HUES48 (cell line): ENCODE data around the gene PRRX2.

Experiments
- H3K27ac ChIP-seq: one replicate; pipeline ENCODE4 v1.7.0; 2013; ENCODE audit warnings: low read depth, low read length, inconsistent platforms
- H3K27me3 ChIP-seq: 2 replicates; pipeline ENCODE4 v1.6.1; 2013; ENCODE audit warnings: mild to moderate bottlenecking, low read length; ENCODE audit not compliant: control insufficient read depth, insufficient read depth
- H3K36me3 ChIP-seq: 2 replicates; pipeline ENCODE4 v1.6.1; 2013; ENCODE audit warnings: low read length; ENCODE audit not compliant: control insufficient read depth, insufficient read depth
- H3K4me1 ChIP-seq: 2 replicates; pipeline ENCODE4 v1.6.1; 2013; ENCODE audit warnings: mild to moderate bottlenecking, low read length; ENCODE audit not compliant: control insufficient read depth, insufficient read depth
- H3K4me3 ChIP-seq: 2 replicates; pipeline ENCODE4 v1.5.1; 2013; ENCODE audit warnings: mild to moderate bottlenecking, low read depth, low read length
- H3K9ac ChIP-seq: 2 replicates; pipeline ENCODE4 v1.6.1; 2013; ENCODE audit warnings: mild to moderate bottlenecking, low read depth, low read length, moderate library complexity
- H3K9me3 ChIP-seq: 2 replicates; pipeline ENCODE4 v1.6.1; 2013; ENCODE audit warnings: low read length; ENCODE audit not compliant: control insufficient read depth, insufficient read depth

The PRRX2 gene

DNA sequence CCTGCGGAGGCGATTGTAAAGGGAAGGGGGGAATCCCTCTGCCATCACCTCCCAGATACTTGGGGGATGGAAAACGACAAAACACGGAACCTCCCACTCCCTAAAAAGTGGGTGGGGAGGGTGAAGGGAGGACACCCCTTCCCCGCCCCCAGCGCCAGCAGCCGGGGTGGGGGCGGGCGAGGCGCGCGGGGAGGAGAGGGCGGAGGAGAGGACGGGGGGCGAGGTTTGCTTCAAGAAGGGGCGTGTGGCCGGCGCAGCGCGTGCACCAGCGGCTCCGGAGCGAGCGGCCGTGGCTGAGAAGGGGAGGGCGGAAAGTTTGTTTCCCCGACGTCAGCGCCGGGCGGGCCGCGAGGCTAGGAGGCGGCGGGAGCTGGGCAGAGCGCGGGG is at the start of gene PRRX2:
TSS of gene PRRX2 (plus strand) at position 259 of the 387 bp plus-strand sequence. CDS start 221 bp downstream, outside the sequence.
- peaks cover 7% of the 10 kb centered on the region; the same call in 1 of the 2 replicates for H3K4me1 ChIP-seq
- H3K9ac ChIP-seq: no peak within 1 kb of the TSS
- H3K4me3 ChIP-seq: peak within 1 kb of the TSS; percentile 61
- H3K36me3 ChIP-seq: no peaks in the 10 kb centered on the region
- H3K9me3 ChIP-seq: no peaks in the 10 kb centered on the region
- H3K27ac ChIP-seq: no peak within 1 kb of the TSS
- H3K27me3 ChIP-seq: peaks cover 21% of the 10 kb centered on the region

DNA sequence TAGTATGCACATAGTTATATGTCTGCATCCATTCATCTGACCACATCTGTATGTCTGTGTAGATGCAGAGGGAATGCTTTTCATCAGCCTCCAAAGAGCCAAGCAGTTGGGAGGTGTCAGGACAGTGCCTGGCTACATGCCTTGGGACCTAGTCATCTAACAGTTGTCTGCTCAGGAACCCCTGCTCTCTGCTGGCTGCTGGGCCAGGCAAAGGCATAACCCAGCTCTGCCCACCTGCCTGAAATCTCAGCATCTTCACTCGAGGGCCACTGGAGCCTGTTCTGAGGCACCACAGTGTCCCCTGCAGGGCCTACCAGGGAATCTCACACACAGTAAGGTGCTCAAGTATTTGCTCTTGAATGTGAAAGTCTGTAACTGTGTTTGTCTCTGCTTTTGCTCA is 48.3 kb upstream of the PRRX2 start:
- Histone ChIP-seq H3K27ac (no peak overlapping the region), H3K9me3 (no peaks in the 10 kb centered on the region), H3K4me3 (no peak overlapping the region), H3K27me3 (peaks cover 41% of the 10 kb centered on the region), H3K9ac (no peak overlapping the region), H3K4me1 (no peaks in the 10 kb centered on the region), H3K36me3 (no peaks in the 10 kb centered on the region)

DNA sequence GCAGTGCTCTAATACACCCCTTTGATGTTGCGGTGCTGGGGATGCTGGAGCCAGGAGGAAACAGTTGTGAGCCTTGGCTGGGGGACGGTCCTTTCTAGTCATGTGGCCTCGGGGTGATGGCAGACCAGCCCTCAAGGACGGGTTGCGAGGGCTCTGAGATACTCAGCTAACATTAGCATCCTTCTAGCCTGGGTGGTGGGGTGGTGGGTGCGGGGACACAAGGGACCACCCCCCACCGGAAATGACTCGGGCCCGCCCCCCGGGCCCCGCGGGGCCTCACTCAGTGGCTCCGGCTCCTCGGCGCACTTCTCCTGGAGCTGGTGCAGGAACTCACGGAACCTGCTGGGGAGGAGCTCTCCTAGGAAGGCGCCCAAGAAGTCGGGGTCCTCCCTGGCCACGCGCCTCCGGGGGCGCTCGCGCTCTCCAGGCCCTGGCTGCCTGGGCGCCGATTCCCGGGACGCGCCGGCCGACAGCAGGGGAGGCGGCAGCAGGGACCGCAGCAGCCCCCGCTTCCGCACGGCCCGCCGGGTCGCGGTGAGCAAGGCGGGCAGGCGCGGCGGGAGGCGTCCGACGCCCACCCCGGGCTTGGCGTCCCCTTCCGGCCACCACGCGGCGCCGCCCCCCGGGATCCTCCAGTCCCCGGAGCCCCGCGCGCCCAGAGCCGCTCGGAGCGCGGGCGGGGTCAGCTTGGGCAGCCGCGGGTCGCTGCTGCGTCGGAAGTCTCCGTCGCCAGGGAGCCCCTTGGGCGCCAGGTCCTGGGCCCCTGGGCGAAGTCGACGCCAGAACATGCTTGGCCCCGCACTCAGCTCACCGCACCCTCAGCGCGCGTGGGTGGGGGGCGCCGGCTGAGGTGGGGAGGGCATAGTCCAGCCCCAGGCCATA is 45.4 kb upstream of the PRRX2 start:
- H3K27me3 ChIP-seq: peaks cover 41% of the 10 kb centered on the region
- no peaks in the 10 kb centered on the region for H3K9me3 ChIP-seq
- H3K4me1 ChIP-seq: no peaks in the 10 kb centered on the region
- H3K4me3 ChIP-seq: peak overlapping the region; percentile 61
- no peaks in the 10 kb centered on the region for H3K36me3 ChIP-seq
- no peak overlapping the region for H3K27ac ChIP-seq
- no peak overlapping the region for H3K9ac ChIP-seq

DNA sequence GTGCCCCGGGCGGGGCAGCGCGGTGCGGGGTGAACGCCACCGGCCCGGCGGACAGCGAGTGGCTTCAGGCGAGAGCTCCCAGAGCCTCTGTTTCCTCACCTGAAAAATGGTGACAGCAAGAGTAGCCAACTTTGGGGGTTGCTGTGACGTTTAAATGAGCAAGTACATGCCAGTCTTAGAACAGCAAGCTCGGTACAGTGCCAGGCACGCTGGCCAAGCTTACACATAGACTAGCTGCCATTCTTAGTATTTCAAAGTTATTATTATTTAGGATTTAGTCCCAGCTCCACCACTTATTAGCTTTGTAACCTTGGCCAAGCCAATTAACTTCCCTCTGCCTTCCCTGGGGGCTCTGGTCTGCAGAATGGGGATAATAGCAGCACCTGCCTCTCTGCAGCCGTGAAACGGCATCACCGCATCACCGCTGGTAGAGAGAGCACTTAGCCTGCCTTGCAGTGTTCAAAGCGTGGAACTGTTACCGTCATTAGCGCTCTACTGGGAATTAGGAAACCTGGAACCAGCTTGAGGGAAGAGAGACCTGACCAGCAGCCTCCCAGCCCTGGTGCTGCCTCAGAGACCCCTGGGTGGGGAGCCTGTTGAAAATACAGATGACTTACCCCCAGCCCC is 44.7 kb upstream of the PRRX2 start, which contains the start of gene C9orf50:
TSS of gene C9orf50 (minus strand) at position 433 of the 627 bp plus-strand sequence. CDS start 527 bp downstream, outside the sequence.
- Histone ChIP-seq H3K9me3 (no peaks in the 10 kb centered on the region), H3K9ac (no peak within 1 kb of the TSS), H3K27ac (no peak within 1 kb of the TSS), H3K4me3 (peak within 1 kb of the TSS; percentile 61), H3K36me3 (no peaks in the 10 kb centered on the region), H3K4me1 (0 out of 2 replicates have a peak, but pooled peaks cover 2% of the 10 kb centered on the region), H3K27me3 (peaks cover 33% of the 10 kb centered on the region)

DNA sequence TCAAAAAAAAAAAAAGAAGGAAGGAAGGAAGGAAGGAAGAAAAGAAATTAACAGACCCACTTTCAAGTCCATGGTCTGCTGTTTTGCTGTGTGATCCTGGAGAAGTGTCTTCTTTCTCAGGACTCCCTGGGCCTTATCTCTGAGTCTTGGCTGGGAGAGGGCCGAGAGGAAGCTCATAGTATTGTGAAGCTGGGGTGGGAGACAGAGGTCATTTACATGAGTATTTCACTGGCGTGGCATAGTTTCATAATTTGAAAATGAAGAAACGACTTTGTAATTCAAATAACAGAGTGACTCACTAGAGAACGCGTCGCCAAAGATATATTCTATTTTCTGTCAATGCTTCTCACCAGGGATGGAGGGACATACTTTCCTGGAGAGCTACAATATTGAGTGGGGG is 42.1 kb upstream of the PRRX2 start:
- H3K9me3 ChIP-seq: no peaks in the 10 kb centered on the region
- no peak overlapping the region for H3K4me3 ChIP-seq
- H3K27me3 ChIP-seq: peaks cover 33% of the 10 kb centered on the region
- H3K4me1 ChIP-seq: peaks cover 13% of the 10 kb centered on the region; the same call in 1 of the 2 replicates
- H3K9ac ChIP-seq: no peak overlapping the region
- peaks cover 9% of the 10 kb centered on the region; the same call in 1 of the 2 replicates for H3K36me3 ChIP-seq
- no peak overlapping the region for H3K27ac ChIP-seq

DNA sequence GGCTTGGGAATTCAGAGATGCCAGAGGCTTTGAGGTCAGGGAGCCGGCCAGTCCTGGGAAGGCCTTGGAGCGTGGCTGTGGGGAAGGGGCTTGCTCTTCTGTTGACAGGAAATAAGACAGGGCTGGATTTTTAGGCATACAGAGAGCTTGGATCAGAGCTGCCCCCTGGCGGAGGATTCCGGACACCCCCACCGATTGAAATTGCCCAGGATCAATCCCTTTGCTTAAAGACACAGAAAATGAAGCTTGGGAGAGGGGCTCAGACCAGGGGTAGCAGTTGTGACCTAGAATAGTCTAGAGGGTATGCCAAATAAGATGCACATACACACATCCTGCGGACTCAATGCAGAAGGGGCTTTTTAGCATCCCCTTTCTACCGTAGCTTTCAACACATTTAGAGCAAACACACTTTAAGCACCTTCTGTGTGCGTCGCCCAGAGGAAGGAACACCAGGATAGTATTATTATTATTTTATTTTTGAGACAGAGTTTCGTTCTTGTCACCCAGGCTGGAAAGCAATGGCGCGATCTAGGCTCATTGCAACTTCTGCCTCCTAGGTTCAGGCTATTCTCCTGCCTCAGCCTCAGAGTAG is 41.2 kb upstream of the PRRX2 start:
- no peak overlapping the region for H3K27ac ChIP-seq

DNA sequence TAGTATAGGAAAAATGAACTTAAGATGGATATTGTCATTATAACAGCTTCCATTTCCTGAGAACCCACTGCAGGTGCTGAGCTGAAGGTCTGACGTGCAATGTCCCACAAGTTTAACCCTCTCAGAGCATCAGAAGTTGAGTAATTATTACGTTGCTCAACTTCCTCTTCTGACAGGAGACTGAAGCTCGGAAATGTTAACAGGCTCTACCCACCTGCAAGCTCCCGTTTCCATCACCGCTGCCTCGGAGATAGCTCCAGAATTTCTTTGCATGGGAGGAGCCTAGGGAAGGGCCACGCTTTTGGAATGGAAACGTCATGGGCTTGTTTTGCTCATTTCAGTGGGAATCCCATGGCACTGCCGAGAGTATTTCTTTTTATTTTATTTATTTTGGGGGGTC is 40.5 kb upstream of the PRRX2 start:
- no peaks in the 10 kb centered on the region for H3K9me3 ChIP-seq
- peaks cover 13% of the 10 kb centered on the region; the same call in 1 of the 2 replicates for H3K4me1 ChIP-seq
- peaks cover 15% of the 10 kb centered on the region; the same call in 1 of the 2 replicates for H3K36me3 ChIP-seq
- no peak overlapping the region for H3K4me3 ChIP-seq
- no peak overlapping the region for H3K9ac ChIP-seq
- H3K27me3 ChIP-seq: peaks cover 21% of the 10 kb centered on the region
- H3K27ac ChIP-seq: no peak overlapping the region

More for the DNA sequence above, 41.2 kb upstream of the PRRX2 start:
- Histone ChIP-seq H3K9me3 (no peaks in the 10 kb centered on the region), H3K36me3 (peaks cover 15% of the 10 kb centered on the region; the same call in 1 of the 2 replicates), H3K4me3 (no peak overlapping the region), H3K4me1 (peaks cover 13% of the 10 kb centered on the region; the same call in 1 of the 2 replicates), H3K9ac (no peak overlapping the region), H3K27me3 (peaks cover 27% of the 10 kb centered on the region)

DNA sequence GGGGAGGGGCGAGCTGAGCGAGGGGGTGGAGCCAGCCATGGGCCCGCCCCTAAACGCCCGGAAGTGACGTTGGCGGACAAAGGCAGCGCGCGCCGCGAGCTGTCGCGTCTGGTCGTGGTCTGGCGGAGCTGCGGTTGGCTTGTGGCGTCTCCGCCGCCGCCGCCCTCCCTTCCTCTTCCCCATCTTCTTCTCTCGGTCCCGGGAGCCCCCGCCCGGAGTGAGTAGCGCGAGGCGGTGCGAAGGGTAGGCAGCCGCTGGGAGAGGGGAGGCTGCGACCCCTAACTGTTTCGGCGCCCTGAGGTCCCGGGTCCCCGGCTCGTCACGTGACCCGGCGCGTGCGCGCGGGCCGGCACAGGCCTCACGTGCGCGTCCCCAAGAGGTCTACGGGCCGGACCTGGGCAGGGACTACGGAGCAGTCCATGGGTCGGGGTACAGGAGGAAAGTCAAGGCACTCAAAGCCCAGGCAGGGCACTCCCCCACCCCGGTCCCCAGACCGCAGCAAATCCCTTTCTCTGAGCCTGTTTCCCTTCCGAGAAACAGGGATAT is 39.3 kb upstream of the PRRX2 start, which contains the start of gene NTMT1:
TSS of gene NTMT1 (plus strand) at position 85 of the 546 bp plus-strand sequence. CDS start 6,541 bp downstream, outside the sequence.
- peak within 1 kb of the TSS; percentile 90 for H3K4me3 ChIP-seq
- peak within 1 kb of the TSS; percentile 93 for H3K27ac ChIP-seq
- H3K27me3 ChIP-seq: peaks cover 9% of the 10 kb centered on the region
- peaks cover 13% of the 10 kb centered on the region; the same call in 1 of the 2 replicates for H3K4me1 ChIP-seq
- no peaks in the 10 kb centered on the region for H3K9me3 ChIP-seq
- peak within 1 kb of the TSS; percentile 94 for H3K9ac ChIP-seq
- peaks cover 20% of the 10 kb centered on the region; the same call in 1 of the 2 replicates for H3K36me3 ChIP-seq

DNA sequence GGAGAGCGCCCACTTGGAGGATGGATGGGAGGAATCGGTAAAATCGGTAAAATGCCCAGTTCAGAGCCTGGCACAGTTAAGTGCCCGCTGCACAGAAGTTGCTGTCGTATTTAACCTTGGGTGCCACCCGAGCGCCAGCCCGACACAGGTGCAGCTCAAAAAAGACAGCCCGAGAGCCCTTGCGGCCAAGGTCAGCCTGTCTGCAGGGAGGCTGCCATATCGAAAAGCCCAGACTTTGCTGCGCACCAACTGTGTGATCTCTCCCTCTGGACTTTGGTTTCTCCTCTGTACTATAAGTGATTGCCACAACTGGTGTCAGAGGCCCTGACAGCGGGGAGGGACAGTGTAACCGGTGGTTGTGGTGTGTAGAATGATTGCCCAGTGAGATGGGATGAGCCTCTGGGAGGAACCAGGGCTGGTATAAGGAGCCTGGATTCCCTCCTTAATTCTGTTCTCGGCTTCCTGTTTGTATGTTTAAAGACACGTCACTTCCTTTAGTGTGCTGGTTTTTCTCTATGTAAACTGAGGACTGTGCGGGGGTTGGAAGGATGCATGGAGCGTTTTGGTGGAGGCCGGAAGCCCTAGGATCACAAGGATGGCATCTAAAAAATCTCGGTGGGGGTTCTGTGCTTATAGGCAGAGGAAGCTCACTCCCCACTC is 38.7 kb upstream of the PRRX2 start:
- peak overlapping the region; percentile 90 for H3K4me3 ChIP-seq
- peaks cover 13% of the 10 kb centered on the region; the same call in 1 of the 2 replicates for H3K4me1 ChIP-seq
- peaks cover 22% of the 10 kb centered on the region; the same call in 1 of the 2 replicates for H3K36me3 ChIP-seq
- peaks cover 2% of the 10 kb centered on the region for H3K27me3 ChIP-seq
- peak overlapping the region; percentile 93 for H3K27ac ChIP-seq
- H3K9ac ChIP-seq: peak overlapping the region; percentile 94
- no peaks in the 10 kb centered on the region for H3K9me3 ChIP-seq
